Neural cell (in vitro differentiated cells): ENCODE measurements around the gene TTC13. TPM values are rescaled to one million over a fixed set of nuclear protein-coding genes. Genes with fewer than 3 reads are reported as not detected.
A peak's percentile ranks its signal among the peaks of the same experiment; 100 is the strongest.

Experiments used
- H2AFZ ChIP-seq: fragments of 200-600, 300-800 bp; sonication (generic), shearing (Covaris generic); 2 replicates; pipeline ENCODE4 v1.6.0; 2014; ENCODE audit warnings: low read depth, mild to moderate bottlenecking, antibody characterized with exemption, low read length, moderate library complexity
- H3F3A ChIP-seq: fragments of 200-600 bp; shearing (Covaris generic); 2 replicates; pipeline ENCODE4 v1.6.1; 2016; ENCODE audit warnings: mild to moderate bottlenecking, moderate library complexity, mixed read lengths, antibody characterized with exemption, low read length; ENCODE audit not compliant: insufficient read depth, poor library complexity, severe bottlenecking
- H3K27ac ChIP-seq: fragments of 200-600, 300-800 bp; sonication (generic), shearing (Covaris generic); 2 replicates; pipeline ENCODE4 v1.5.1; 2014; ENCODE audit warnings: mild to moderate bottlenecking, low read length, moderate library complexity
- H3K27me3 ChIP-seq: fragments of 300-800, 200-600 bp; sonication (generic), shearing (Covaris generic); 2 replicates; pipeline ENCODE4 v1.6.0; 2014; ENCODE audit warnings: mild to moderate bottlenecking, low read depth, low read length, moderate library complexity; ENCODE audit not compliant: insufficient read depth
- H3K36me3 ChIP-seq: fragments of 300-800, 200-600 bp; sonication (generic), shearing (Covaris generic); 2 replicates; pipeline ENCODE4 v1.5.1; 2014; ENCODE audit warnings: mild to moderate bottlenecking, antibody characterized with exemption, low read length, moderate library complexity; ENCODE audit not compliant: insufficient read depth
- H3K4me2 ChIP-seq: fragments of 300-800, 200-600 bp; sonication (generic), shearing (Covaris generic); 2 replicates; pipeline ENCODE4 v1.6.0; 2014; ENCODE audit warnings: mild to moderate bottlenecking, low read length
- H3K4me3 ChIP-seq: fragments of 300-800, 200-600 bp; sonication (generic), shearing (Covaris generic); 2 replicates; pipeline ENCODE4 v1.5.1; 2014; ENCODE audit warnings: mild to moderate bottlenecking, low read length, moderate library complexity
- H3K79me2 ChIP-seq: fragments of 200-600 bp; shearing (Covaris generic); replicated peaks from 2 replicates; pipeline ENCODE4 v1.6.0; 2014; ENCODE audit warnings: mild to moderate bottlenecking, low read length, moderate library complexity; ENCODE audit not compliant: insufficient read depth
- H3K9ac ChIP-seq: fragments of 300-800, 200-600 bp; sonication (generic), shearing (Covaris generic); 2 replicates; pipeline ENCODE4 v1.6.1; 2016; ENCODE audit warnings: mild to moderate bottlenecking, low read length, mixed read lengths
- H3K9me2 ChIP-seq: fragments of 200-600 bp; shearing (Covaris generic); 2 replicates; pipeline ENCODE4 v1.6.1; 2016; ENCODE audit warnings: mild to moderate bottlenecking, low read length, mixed read lengths; ENCODE audit not compliant: insufficient read depth
- H3K9me3 ChIP-seq: fragments of 200-600, 300-800 bp; sonication (generic), shearing (Covaris generic); 2 replicates; pipeline ENCODE4 v1.6.1; 2016; ENCODE audit warnings: mild to moderate bottlenecking, mixed run types, low read length, moderate library complexity, mixed read lengths
- H4K20me1 ChIP-seq: fragments of 200-600 bp; shearing (Covaris generic); 2 replicates; pipeline ENCODE4 v1.6.1; 2016; ENCODE audit warnings: mild to moderate bottlenecking, mixed run types; ENCODE audit not compliant: insufficient read depth
- EP300 ChIP-seq: fragments of 450-650 bp; conservative IDR thresholded peaks from 2 replicates; pipeline ENCODE4 v1.6.1; 2014; ENCODE audit warnings: antibody characterized with exemption, mild to moderate bottlenecking, moderate library complexity; ENCODE audit not compliant: poor library complexity, severe bottlenecking
- EZH2 ChIP-seq: fragments of 200-600, 300-800 bp; shearing (Covaris generic), sonication (generic); IDR thresholded peaks from 2 replicates; pipeline ENCODE4 v1.6.1; 2014; ENCODE audit warnings: antibody characterized with exemption, low read length, borderline replicate concordance, mild to moderate bottlenecking; ENCODE audit not compliant: insufficient read depth, poor library complexity, severe bottlenecking
- MXI1 ChIP-seq: fragments of 450-650 bp; conservative IDR thresholded peaks from 2 replicates; pipeline ENCODE4 v1.6.1; 2014; ENCODE audit warnings: antibody characterized with exemption, mild to moderate bottlenecking; ENCODE audit not compliant: poor library complexity, severe bottlenecking
- POLR2AphosphoS5 ChIP-seq: IDR thresholded peaks from 2 replicates; pipeline ENCODE4 v1.6.1; 2012
- RAD21 ChIP-seq: fragments of 450-650 bp; conservative IDR thresholded peaks from 2 replicates; pipeline ENCODE4 v1.6.1; 2014; ENCODE audit warnings: antibody characterized with exemption, mild to moderate bottlenecking, moderate library complexity
- SMC3 ChIP-seq: fragments of 450-650 bp; conservative IDR thresholded peaks from 2 replicates; pipeline ENCODE4 v1.6.1; 2014; ENCODE audit warnings: antibody characterized with exemption, mild to moderate bottlenecking, moderate library complexity; ENCODE audit not compliant: poor library complexity
- TAF1 ChIP-seq: IDR thresholded peaks from 2 replicates; pipeline ENCODE4 v1.6.1; 2012; ENCODE audit warnings: low read depth
- polyA minus RNA-seq: library from RNA; depleted of rRNA, polyadenylated mRNA; stranded (reverse); fragments of >200 nt; gene quantifications from 2 replicates; pipeline ENCODE4 v1.2.3, GENCODE V29; 2014
- polyA plus RNA-seq: library from polyadenylated mRNA; depleted of rRNA; stranded (reverse); fragments of >200 nt; gene quantifications from 2 replicates; pipeline ENCODE4 v1.2.3, GENCODE V29; 2014
- TF ChIP-seq, protein P1 (sequence below): fragments of 450-650 bp; IDR thresholded peaks from 2 replicates; pipeline ENCODE4 v1.5.1; 2014; ENCODE audit warnings: antibody characterized with exemption, mild to moderate bottlenecking, moderate library complexity; ENCODE audit not compliant: poor library complexity, severe bottlenecking
- TF ChIP-seq, protein P2 (sequence below): IDR thresholded peaks from 2 replicates; pipeline ENCODE4 v1.6.1; 2012; ENCODE audit warnings: borderline replicate concordance

The TTC13 gene, protein sequence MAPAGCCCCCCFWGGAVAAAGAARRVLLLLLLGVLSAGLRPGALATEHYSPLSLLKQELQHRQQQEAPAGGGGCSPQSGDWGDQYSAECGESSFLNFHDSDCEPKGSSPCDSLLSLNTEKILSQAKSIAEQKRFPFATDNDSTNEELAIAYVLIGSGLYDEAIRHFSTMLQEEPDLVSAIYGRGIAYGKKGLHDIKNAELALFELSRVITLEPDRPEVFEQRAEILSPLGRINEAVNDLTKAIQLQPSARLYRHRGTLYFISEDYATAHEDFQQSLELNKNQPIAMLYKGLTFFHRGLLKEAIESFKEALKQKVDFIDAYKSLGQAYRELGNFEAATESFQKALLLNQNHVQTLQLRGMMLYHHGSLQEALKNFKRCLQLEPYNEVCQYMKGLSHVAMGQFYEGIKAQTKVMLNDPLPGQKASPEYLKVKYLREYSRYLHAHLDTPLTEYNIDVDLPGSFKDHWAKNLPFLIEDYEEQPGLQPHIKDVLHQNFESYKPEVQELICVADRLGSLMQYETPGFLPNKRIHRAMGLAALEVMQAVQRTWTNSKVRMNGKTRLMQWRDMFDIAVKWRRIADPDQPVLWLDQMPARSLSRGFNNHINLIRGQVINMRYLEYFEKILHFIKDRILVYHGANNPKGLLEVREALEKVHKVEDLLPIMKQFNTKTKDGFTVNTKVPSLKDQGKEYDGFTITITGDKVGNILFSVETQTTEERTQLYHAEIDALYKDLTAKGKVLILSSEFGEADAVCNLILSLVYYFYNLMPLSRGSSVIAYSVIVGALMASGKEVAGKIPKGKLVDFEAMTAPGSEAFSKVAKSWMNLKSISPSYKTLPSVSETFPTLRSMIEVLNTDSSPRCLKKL
- 33.8 and 36.7 TPM in 2 replicates for polyA plus RNA-seq
- polyA minus RNA-seq: 58.7 and 59.0 TPM in 2 replicates

DNA sequence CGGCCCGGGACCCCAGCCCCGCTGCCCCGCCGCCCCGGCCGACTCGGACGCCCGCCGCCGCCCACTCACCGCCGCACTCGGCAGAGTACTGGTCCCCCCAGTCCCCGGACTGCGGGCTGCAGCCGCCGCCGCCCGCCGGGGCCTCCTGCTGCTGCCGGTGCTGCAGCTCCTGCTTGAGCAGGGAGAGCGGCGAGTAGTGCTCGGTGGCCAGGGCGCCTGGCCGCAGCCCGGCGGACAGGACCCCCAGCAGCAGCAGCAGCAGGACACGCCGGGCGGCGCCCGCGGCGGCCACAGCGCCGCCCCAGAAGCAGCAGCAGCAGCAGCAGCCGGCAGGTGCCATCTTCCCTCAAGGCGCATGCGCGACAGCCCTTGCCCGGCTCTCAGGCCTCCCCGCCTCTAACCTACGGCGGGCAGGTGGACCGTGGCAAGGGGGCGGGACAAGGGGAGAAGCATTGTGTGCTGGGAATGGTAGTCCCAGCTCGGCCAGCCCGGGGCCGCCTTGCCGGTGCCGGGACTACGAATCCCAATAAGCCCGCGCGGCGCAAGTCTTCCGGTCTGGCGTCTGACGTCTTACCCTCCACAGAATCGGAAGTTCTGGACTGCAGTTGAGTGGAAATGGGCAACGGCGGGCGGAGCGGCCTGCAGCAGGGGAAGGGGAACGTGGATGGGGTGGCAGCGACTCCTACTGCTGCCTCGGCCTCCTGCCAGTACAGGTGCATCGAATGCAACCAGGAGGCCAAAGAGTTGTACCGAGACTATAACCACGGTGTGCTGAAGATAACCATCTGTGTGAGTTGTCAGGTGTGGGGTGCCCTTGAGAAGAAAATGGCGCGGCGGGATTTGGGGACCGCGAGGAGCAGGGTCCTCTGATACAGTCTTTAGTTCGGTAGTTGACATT lies at the start of gene TTC13, which contains the start of gene ARV1:
TSS of gene TTC13 (minus strand) at position 371 of the 898 bp plus-strand sequence. CDS start at position 340, 31 bp downstream.
TSS of gene ARV1 (plus strand) at position 604 of the 898 bp plus-strand sequence. CDS start at position 616, 12 bp downstream.
- no peaks in the 10 kb centered on the region for H4K20me1 ChIP-seq
- H3K27ac ChIP-seq: peak within 1 kb of the TSS; percentile 82
- no peaks in the 10 kb centered on the region for H3K9me2 ChIP-seq
- H3K9me3 ChIP-seq: no peaks in the 10 kb centered on the region
- H3K79me2 ChIP-seq: peaks cover 27% of the 10 kb centered on the region
- H3K9ac ChIP-seq: peak within 1 kb of the TSS; percentile 76
- peaks cover 6% of the 10 kb centered on the region for H3K36me3 ChIP-seq
- H2AFZ ChIP-seq: peak within 1 kb of the TSS; percentile 36
- H3F3A ChIP-seq: no peaks in the 10 kb centered on the region
- H3K4me2 ChIP-seq: peak within 1 kb of the TSS; percentile 69
- H3K27me3 ChIP-seq: no peaks in the 10 kb centered on the region
- H3K4me3 ChIP-seq: peak within 1 kb of the TSS; percentile 92
- TF ChIP-seq, protein P1, sequence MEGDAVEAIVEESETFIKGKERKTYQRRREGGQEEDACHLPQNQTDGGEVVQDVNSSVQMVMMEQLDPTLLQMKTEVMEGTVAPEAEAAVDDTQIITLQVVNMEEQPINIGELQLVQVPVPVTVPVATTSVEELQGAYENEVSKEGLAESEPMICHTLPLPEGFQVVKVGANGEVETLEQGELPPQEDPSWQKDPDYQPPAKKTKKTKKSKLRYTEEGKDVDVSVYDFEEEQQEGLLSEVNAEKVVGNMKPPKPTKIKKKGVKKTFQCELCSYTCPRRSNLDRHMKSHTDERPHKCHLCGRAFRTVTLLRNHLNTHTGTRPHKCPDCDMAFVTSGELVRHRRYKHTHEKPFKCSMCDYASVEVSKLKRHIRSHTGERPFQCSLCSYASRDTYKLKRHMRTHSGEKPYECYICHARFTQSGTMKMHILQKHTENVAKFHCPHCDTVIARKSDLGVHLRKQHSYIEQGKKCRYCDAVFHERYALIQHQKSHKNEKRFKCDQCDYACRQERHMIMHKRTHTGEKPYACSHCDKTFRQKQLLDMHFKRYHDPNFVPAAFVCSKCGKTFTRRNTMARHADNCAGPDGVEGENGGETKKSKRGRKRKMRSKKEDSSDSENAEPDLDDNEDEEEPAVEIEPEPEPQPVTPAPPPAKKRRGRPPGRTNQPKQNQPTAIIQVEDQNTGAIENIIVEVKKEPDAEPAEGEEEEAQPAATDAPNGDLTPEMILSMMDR: peak; percentile 81
- TF ChIP-seq SMC3 (peak; percentile 72), POLR2AphosphoS5 (peak; percentile 88), RAD21 (peak; percentile 76), TAF1 (peak; percentile 22), EZH2 (no peak), MXI1 (peak; percentile 89), EP300 (peak; percentile 38)
- TF ChIP-seq, protein P2, sequence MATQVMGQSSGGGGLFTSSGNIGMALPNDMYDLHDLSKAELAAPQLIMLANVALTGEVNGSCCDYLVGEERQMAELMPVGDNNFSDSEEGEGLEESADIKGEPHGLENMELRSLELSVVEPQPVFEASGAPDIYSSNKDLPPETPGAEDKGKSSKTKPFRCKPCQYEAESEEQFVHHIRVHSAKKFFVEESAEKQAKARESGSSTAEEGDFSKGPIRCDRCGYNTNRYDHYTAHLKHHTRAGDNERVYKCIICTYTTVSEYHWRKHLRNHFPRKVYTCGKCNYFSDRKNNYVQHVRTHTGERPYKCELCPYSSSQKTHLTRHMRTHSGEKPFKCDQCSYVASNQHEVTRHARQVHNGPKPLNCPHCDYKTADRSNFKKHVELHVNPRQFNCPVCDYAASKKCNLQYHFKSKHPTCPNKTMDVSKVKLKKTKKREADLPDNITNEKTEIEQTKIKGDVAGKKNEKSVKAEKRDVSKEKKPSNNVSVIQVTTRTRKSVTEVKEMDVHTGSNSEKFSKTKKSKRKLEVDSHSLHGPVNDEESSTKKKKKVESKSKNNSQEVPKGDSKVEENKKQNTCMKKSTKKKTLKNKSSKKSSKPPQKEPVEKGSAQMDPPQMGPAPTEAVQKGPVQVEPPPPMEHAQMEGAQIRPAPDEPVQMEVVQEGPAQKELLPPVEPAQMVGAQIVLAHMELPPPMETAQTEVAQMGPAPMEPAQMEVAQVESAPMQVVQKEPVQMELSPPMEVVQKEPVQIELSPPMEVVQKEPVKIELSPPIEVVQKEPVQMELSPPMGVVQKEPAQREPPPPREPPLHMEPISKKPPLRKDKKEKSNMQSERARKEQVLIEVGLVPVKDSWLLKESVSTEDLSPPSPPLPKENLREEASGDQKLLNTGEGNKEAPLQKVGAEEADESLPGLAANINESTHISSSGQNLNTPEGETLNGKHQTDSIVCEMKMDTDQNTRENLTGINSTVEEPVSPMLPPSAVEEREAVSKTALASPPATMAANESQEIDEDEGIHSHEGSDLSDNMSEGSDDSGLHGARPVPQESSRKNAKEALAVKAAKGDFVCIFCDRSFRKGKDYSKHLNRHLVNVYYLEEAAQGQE: peak; percentile 22
